DND-41 (cell line): ENCODE measurements around the gene NMS.

ENCODE experiments used
- CTCF ChIP-seq: IDR thresholded peaks from 2 replicates; pipeline ENCODE4 v1.5.1; 2012; ENCODE audit warnings: borderline replicate concordance, low read length, moderate library complexity, mild to moderate bottlenecking; ENCODE audit not compliant: poor library complexity, severe bottlenecking; ENCODE audit errors: extremely low read depth
- EZH2 ChIP-seq: IDR thresholded peaks from 3 replicates; pipeline ENCODE4 v1.6.1; 2012; ENCODE audit warnings: borderline replicate concordance, low read depth, mild to moderate bottlenecking, moderate library complexity, low read length, inconsistent platforms; ENCODE audit not compliant: severe bottlenecking

GRCh38 chr2:100453853-100454252 lies 16.4 kb upstream of the NMS start:
- no peak for TF ChIP-seq CTCF
- TF ChIP-seq EZH2, result no peak
